SK-N-DZ (cell line): Measurements from ENCODE around the gene FITM2.

Experiments
- DNase-seq: peaks from one replicate; pipeline ENCODE4 v3.0.0-alpha.2; 2015; ENCODE audit warnings: low spot score
- small RNA-seq, 2 experiments: library from RNA; depleted of rRNA; stranded (forward); fragments of <200 nt; gene quantifications; one replicate each; pipeline ENCODE3, GENCODE V24; 2014

The FITM2 gene

GRCh38 chr20:44282192-44282591 lies 28.8 kb downstream of the FITM2 start:
- no peak for DNase-seq

DNA sequence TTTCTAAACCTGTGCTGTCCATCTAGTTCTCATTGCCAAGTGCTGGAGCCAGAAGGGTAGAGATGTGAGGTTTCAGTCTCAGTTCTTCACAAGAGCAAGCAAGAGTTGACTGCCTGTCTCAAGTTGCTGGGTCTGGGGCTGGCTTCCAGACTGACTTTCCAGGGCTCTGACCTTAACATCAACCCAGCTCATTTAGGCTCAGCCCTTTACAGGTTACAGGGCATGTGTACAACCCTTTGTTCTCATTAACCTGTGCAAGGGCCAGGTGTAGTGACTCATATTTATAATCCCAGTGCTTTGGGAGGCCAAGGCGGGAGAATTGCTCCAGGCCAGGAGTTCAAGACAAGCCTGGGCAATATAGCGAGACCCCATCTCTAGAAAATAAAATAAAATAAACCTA lies 30.6 kb downstream of the FITM2 start:
- DNase-seq: no peak

- no peak for DNase-seq
Observed at GRCh38 chr20:44279228-44279627, 31.8 kb downstream of the FITM2 start.

- DNase-seq: no peak
Observed at GRCh38 chr20:44274303-44275017, 36.5 kb downstream of the FITM2 start.

DNA sequence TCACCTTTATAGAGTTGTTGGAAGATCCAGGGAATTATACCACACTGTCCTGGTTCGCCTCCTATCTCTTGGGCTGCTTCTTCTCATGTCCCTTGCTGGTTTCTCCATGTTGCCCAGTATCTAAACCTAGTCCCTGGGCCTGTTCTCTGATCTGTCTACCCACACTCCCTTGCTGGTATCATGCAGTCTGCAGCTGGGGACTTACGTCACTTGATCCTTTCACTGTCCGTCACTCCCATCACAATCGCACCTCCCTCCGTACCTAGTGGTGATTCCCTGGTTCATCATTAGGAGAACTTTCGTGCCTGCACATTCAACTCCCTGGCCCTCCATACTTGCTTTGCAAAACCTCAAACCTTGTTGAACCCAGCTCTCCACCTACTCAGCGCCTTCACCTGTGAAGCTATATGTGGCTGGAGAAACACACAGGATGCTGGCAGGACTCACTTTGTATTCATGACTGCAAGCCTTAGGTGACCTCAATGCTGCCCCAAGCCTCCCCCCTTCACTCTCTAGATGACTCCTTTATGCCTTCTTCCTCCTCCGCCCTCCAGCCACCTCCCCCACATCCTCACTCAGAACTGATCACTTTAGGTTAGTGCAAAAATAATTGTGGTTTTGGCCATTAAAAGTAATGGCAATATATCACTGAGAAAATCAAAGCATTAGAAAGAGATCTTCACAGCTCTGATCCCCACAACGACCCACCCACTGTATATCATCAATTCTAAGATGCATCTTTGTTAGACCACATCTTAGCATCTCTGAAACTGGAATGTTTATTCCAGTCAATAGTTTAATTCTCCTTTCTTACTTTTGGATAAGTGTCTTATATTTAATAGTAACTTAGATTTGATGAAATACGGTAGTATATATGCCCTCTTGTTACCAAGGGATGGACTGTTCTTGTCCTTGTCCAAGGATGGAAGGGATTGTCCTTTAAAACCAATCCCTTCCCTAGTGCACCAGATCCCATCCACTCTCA lies 37.5 kb downstream of the FITM2 start:
- no peak for DNase-seq

DNA sequence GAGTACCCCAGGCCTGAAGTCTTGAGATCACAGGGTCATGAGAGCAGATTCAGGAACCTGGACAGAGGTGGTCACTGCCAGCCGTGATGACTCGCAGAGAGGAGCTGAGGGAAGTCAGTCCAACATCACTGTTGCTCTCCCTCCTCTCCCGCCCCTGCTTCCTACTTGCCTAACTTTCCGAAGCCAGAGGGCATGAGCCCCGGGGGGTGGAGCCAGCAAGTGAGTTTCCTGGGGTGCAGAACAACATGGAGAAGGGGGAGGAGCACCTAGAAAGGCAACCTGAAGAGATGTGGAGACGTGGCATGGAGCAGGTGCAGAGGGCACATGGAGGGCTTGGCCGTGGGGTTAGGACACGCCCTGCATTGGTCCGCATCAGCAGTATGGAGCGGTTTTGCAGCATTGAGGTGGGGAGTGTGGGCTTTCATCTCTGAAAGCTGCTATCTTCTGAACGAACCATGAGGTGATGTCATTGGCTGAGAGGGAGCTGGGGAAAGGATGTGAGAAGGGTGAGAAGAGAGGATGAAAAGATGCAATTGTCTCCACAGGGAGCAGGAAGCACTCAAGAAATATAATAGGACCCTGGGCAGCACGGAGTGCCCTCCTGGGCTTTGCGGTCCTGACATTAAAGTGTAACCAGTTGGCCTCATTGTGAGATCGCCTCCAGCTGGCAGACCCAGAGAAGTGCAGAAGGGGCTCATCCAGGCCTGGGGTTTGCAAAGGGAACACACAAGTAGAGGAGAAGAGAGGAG lies 38.9 kb downstream of the FITM2 start:
- DNase-seq: no peak

DNA sequence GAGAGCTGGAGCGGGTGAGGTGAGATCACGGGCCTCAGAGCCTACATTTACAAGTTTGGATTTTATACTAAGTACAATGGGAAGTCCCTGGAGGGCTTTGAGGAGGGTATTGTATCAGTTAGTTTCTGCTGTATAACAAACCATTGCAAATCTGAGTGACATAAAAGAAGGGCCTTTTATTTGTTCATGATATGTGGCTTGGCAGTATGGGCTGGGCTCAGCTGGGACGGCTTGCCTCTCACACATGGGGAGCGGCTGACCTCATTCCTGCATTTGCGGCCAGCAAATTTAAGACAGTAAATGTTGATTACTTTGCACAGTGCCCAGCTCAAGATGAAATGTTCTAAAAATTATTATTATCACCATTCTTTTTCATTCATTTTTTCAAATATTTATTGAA lies 42.2 kb downstream of the FITM2 start:
- no peak for DNase-seq

DNA sequence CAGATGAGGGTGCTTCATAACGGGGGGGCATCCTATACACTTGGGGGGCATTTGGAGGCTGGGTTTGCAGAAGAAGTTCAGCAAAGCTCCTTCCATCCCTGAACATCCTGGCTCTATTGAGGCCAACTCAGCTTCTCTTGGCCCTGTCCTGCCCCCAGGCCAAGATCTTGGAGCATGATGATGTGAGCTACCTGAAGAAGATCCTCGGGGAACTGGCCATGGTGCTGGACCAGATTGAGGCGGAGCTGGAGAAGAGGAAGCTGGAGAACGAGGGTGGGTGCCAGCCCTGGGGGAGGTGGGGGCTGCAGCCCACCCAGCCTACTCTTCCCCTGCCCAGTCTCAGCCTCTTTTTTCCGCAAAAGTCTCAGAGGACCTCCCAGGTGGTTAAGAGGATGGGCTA lies 46.7 kb downstream of the FITM2 start:
- no peak for DNase-seq

GRCh38 chr20:44258226-44258890 lies 52.6 kb downstream of the FITM2 start:
- no peak for DNase-seq

- no peak for DNase-seq
Observed at GRCh38 chr20:44256961-44257360, 54.0 kb downstream of the FITM2 start.

GRCh38 chr20:44255942-44256341 lies 55.1 kb downstream of the FITM2 start:
- DNase-seq: no peak

DNA sequence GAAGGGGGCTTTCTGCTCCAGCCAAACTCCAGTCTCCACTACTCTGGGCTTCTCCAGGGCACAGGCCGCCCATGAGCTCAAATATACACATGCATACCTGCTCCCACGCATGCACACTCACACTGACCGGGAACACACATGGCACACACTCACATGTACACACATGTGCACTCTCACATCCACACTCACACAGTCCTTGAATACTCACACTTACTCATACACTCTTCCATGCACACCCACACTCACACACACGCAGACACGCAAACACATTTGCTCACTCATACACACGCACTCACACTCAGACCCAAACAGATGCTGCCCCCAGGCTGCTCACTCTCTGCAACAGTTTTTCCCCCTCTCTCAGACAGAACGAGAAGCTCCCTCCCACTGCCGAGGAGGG lies 56.9 kb downstream of the FITM2 start:
- no peak for DNase-seq

GRCh38 chr20:44253528-44253927 lies 57.5 kb downstream of the FITM2 start:
- DNase-seq: no peak

Small RNA genes within 50 kb of the gene (small RNA-seq; reads per million reads assigned to genes)
- gene RF00019: 0 reads per million in 2 experiments
